ENCODE data around the gene AWAT2.

The AWAT2 gene

DNA sequence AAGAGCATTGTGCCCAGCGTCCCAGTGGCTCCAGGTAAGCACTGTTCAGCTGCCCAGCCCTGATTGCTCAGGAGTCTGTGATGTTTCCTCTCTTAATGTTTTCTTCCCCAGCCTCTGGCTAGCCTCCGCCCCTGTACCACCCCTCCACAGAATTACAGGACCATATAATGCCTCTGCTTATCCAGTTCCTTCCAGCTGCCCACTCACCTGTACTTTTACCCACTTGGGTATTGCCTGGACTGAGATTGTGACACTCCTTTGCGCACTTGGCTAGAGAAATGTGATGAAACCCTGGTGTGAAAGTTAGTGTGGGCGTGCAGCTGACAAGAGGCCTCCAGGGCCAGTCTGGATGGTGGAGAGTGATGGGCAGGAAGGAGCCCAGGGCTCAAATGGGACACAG is at the start of gene AWAT2:
AWAT2 (minus strand) TSS at position 14 of the 400 bp plus-strand sequence; CDS start at position 8, 6 bp downstream.
- TF ChIP-seq CTCF (IDR thresholded peaks at IDR 0.05), result no peak
- H3K4me3 ChIP-seq (ENCODE audit: low read depth in 1 of 2, low read length in 1 of 2), result no peak within 1 kb of the TSS

DNA sequence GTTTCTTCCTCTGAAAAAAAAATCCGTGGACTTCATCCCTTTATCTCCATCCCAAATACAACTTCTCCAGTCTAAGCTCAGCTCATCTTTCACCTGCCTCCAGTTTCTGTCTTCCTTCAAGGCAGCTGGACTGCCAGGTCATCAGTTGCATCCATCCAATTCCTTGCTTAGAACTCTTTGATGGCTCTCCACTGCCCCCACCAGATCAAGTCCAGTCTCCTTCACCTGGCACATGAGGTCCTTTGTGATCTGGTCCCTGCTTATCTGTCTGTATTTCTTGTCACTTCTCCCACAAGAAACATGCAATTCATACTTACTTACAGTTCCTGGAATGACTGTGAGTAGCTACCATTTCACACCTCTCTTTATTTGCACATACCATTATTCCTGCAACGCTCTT is 46.3 kb upstream of the AWAT2 start:
- H3K36me3 ChIP-seq, result no peaks in the 10 kb centered on the region
- H3K9me3 ChIP-seq, result no peaks in the 10 kb centered on the region
- no peak overlapping the region for H3K27ac ChIP-seq
- TF ChIP-seq CTCF (IDR thresholded peaks at IDR 0.05), result no peak
- no peaks in the 10 kb centered on the region for H3K4me1 ChIP-seq (ENCODE audit: control insufficient read depth in 1 of 2, insufficient read depth in 1 of 2, low read depth in 1 of 2, low read length in 1 of 2)
- no peaks in the 10 kb centered on the region for H3K27me3 ChIP-seq
- H3K4me3 ChIP-seq (ENCODE audit: low read depth in 1 of 2, low read length in 1 of 2), result no peak overlapping the region

More for the DNA sequence above, at the start of gene AWAT2:
- H3K27ac ChIP-seq, result no peak within 1 kb of the TSS
- no peaks in the 10 kb centered on the region for H3K4me1 ChIP-seq (ENCODE audit: control insufficient read depth in 1 of 2, insufficient read depth in 1 of 2, low read depth in 1 of 2, low read length in 1 of 2)
- no peaks in the 10 kb centered on the region for H3K36me3 ChIP-seq
- no peaks in the 10 kb centered on the region for H3K27me3 ChIP-seq
- no peaks in the 10 kb centered on the region for H3K9me3 ChIP-seq

DNA sequence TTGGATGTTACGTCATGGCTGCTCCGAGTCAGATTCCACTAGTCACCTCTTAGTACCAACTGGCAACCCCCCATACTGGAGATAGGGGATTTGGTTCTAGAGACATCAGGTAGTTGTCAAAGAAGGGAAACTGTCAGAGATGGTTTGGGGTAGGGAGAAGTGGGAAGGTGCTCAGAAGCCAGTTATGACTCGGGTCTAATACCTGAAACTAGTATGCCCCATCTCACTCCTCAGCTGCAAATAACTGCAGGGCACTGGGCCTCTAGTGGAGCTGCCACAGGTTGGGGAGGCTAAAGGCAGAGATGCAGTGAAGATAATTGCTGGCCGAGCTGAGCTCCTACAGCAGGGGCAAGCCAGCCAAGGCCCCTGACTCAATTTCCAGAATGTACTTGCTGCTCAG is 42.5 kb upstream of the AWAT2 start:
- no peak overlapping the region for H3K27ac ChIP-seq
- no peaks in the 10 kb centered on the region for H3K9me3 ChIP-seq
- no peak overlapping the region for H3K4me3 ChIP-seq (ENCODE audit: low read depth in 1 of 2, low read length in 1 of 2)
- TF ChIP-seq CTCF (IDR thresholded peaks at IDR 0.05), result no peak
- H3K4me1 ChIP-seq (ENCODE audit: control insufficient read depth in 1 of 2, insufficient read depth in 1 of 2, low read depth in 1 of 2, low read length in 1 of 2), result no peaks in the 10 kb centered on the region
- H3K27me3 ChIP-seq, result no peaks in the 10 kb centered on the region
- no peaks in the 10 kb centered on the region for H3K36me3 ChIP-seq

- no peak overlapping the region for H3K27ac ChIP-seq
- no peak for TF ChIP-seq CTCF (IDR thresholded peaks at IDR 0.05)
These were observed 40.0 kb upstream of the AWAT2 start for GRCh38 chrX:70089604-70090297.

DNA sequence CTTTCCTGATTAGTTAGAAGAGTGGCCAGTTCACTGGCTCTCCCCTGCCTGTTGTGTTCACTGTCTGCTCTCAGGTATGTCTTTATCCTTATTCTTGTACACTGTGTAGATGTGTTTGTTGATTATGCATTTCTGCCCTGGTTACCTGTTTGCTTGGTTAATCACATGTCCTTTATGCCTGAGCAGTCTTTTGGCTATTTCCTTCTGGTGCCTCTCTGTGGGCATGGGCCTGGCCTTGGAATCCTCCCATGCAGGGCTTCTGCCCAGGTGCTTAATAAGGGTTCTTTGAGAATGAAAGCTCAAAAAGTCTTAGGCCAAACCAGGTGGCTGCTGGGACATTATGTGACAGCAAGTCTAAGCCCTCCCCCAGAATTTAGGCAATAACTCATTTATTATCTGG is 39.0 kb upstream of the AWAT2 start:
- H3K9me3 ChIP-seq, result no peaks in the 10 kb centered on the region
- H3K27me3 ChIP-seq, result no peaks in the 10 kb centered on the region
- no peak for TF ChIP-seq CTCF (IDR thresholded peaks at IDR 0.05)
- no peaks in the 10 kb centered on the region for H3K36me3 ChIP-seq
- H3K4me3 ChIP-seq (ENCODE audit: low read depth in 1 of 2, low read length in 1 of 2), result no peak overlapping the region
- H3K27ac ChIP-seq, result no peak overlapping the region
- no peaks in the 10 kb centered on the region for H3K4me1 ChIP-seq (ENCODE audit: control insufficient read depth in 1 of 2, insufficient read depth in 1 of 2, low read depth in 1 of 2, low read length in 1 of 2)

More at GRCh38 chrX:70089604-70090297, 40.0 kb upstream of the AWAT2 start:
- Histone ChIP-seq H3K4me3 (ENCODE audit: low read depth in 1 of 2, low read length in 1 of 2) (no peak overlapping the region), H3K4me1 (ENCODE audit: control insufficient read depth in 1 of 2, insufficient read depth in 1 of 2, low read depth in 1 of 2, low read length in 1 of 2) (no peaks in the 10 kb centered on the region), H3K27me3 (no peaks in the 10 kb centered on the region), H3K9me3 (no peaks in the 10 kb centered on the region), H3K36me3 (no peaks in the 10 kb centered on the region)
